ENCODE results near the gene CAP2.

- TF ChIP-seq POLR2A (IDR thresholded peaks at IDR 0.05) (no peak), CTCF (IDR thresholded peaks at IDR 0.05) (no peak)
Measured at GRCh38 chr6:17391976-17392375, 1.4 kb upstream of the CAP2 start.

Measured in body of pancreas (tissue), 4 donors.